ENCODE data around the gene ALAS1.

Gene ALAS1

GRCh38 chr3:52221141-52221562, 23.2 kb downstream of the ALAS1 start:
- TF ChIP-seq CTCF (IDR thresholded peaks at IDR 0.05; ENCODE audit: low read length, missing control alignments) = no peak
- no peak for DNase-seq (ENCODE audit: low read depth)
- no peak overlapping the region for H3K4me3 ChIP-seq (replicated peaks; ENCODE audit: low read depth, low read length)

DNA sequence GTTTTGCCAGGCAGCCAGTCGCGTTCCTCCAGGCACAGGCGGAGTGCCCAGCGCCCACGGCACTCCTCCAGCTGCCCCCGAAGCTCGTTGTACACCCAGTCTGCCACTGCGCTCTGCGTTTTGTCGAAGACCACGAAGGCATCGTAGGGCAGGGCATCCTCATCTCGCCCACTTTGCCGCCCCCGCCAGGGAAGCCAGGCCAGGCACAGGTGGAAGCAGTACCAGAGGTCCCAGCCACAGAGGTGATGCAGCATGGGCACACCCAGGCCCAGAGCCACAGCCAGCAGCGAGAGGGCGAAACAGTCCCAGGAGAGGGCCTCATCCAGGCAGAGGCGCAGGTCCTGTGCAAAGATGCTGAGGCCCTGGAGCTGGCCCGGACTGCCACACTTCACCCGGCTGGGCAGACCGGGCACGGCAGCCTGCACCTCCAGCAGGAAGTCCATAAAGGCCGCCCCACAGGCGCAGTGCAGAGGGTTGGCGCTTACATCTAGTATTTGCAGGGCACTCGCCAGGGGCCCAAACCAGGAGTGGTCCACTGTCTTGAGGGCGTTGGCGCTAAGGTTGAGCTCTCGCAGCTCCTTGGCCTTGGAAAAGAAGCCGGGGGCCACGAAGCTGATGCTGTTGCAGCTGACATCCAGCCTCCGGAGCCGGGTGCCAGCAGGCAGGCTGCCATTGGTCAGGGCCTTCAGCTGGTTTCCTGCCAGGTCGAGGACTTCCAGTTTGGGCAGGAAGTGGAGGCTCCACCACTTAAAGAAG, 23.8 kb downstream of the ALAS1 start:
- DNase-seq (ENCODE audit: low read depth) = no peak
- H3K4me3 ChIP-seq (replicated peaks; ENCODE audit: low read depth, low read length) = no peak overlapping the region

DNA sequence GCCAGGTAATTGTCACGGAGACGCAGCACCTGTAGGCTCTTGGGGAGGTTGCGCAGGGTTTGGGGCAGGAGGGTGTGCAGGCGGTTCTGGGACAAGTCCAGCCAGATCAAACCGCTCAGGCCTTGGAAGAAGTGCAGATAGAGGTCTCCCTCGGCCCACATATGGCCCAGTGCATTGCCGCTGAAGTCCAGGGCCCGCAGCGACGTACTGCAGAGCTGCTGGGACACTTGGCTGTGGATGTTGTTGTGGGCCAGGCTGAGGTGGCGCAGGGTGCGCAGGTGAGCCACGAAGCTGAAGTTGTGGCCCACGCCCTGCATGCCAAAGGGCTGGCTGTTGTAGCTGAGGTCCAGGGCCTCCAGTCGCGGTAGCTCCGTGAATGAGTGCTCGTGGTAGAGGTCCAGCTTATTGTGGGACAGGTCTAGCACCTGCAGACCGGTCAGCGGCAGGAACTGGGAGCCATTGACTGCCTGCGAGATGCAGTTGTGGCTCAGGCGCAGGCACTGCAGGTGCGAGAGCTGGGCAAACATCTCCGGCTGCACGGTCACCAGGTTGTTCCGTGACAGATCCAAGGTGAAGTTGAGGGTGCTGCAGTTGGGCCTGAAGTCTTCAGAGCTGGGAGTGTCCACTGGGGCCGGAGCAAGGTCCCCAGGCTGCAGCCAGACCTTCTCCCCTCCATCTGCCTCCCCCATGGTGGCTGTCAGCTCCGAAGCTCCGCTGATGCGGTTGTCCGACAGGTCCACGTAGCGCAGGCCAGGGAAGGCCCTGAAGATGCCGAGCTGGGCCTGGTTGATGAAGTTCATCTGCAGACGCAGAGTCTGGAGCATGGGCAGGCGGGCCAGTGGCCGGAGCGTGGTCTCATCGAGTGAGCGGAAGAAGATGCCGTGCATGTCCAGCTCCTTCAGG, 24.6 kb downstream of the ALAS1 start:
- no peak overlapping the region for H3K4me3 ChIP-seq (replicated peaks; ENCODE audit: low read depth, low read length)
- TF ChIP-seq CTCF (IDR thresholded peaks at IDR 0.05; ENCODE audit: low read length, missing control alignments) = no peak
- no peak for DNase-seq (ENCODE audit: low read depth)

More for the DNA sequence above, 23.8 kb downstream of the ALAS1 start:
- TF ChIP-seq CTCF (IDR thresholded peaks at IDR 0.05; ENCODE audit: low read length, missing control alignments) = no peak

DNA sequence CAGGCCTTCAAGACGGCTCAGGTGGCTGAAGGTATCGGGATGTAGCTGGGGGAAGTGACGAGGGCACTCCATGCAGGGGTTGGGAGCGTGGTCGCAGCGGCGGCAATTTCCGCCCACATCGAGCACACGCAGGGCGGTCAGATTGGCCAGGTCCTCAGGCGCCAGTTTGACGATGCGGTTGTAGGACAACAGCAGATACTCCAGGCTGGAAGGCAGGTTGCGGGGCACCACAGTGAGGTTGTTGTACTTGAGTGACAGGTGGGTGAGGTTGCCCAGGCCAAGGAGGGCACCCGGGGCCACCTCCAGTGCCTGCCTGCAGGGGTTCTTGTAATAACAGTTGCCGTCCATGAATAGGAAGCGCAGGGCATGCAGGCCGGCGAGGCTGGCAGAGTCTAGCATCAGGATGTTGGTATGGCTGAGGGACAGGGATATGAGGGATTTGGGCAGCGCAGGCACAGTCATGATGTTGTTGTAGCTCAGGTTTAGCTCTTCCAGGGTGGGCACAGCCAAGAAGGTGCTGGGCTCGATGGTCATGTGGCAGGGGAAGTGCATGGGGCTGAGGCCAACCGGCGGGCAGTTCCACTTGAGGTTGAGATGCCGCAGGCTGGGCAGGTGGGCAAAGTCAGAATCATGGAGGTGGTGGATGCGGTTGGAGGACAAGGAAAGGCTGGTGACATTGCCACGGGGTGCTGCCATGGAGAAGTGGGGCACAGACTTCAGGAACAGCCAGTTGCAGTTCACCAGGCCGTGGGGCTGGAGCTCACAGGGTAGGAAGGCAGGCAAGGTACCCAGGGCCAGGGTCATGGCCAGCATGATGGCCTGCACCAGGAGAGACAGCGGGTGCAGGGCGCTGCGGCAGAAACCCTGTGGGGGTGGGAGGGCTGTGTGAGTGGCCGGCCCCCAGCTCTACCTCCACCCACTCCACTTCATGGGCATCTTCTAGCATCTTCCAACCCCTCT, 25.8 kb downstream of the ALAS1 start:
- no peak overlapping the region for H3K4me3 ChIP-seq (replicated peaks; ENCODE audit: low read depth, low read length)
- no peak for TF ChIP-seq CTCF (IDR thresholded peaks at IDR 0.05; ENCODE audit: low read length, missing control alignments)
- DNase-seq (ENCODE audit: low read depth) = no peak

DNA sequence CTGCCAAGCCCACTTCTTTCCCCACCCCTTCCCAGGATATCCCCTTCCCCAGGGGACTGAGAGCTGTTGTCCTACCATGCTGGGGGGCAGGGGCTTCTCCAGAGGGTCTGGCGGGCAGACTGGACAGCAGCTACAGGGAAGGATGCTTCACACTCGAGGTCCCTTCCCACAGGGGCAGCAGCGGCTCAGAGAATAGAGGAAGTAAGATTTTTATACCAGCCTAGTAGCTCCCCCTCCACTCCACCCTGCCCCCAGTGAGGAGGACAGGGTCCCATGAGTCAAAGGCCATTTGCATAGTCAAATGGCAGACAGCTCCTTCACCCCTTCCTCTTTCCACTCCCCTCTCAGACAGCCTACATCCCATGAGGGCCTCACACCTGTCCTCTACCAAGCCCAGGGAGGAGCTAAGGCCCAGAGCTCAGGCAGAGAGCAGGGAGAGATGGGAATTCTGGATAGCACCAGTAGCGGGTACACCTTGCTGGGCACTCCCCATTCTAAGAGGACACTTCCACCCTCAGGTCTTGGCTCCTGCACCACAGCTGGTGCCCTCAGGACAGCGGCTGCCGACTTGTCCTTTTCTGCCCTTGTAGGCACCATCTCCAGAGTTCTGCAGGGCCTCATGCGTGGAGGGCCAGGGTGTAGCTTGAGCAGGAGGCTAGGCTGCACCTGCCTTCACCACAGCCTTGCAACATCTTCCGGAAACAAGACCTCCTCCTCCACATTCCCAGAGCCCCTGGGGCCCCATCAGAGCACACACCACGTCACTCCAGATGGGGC, 27.7 kb downstream of the ALAS1 start, which contains the start of gene TLR9:
TSS of gene TLR9 (minus strand) at position 194 of the 777 bp plus-strand sequence. CDS start at position 78, 116 bp downstream.
- no peak for DNase-seq (ENCODE audit: low read depth)
- no peak within 1 kb of the TSS for H3K4me3 ChIP-seq (replicated peaks; ENCODE audit: low read depth, low read length)
- no peak for TF ChIP-seq CTCF (IDR thresholded peaks at IDR 0.05; ENCODE audit: low read length, missing control alignments)
